Activated CD4-positive, CD25-positive, alpha-beta regulatory T cell treated with anti-CD3 and anti-CD28 coated beads, Interleukin-2, amount 50 U/mL, for 16 hours (primary cell): ENCODE results near the gene VPREB3.
A peak's percentile ranks its signal among the peaks of the same experiment; 100 is the strongest.
"Not testable (repeated sequence)": the region's sequence is repeated elsewhere in the genome, so short reads cannot be mapped to it uniquely, and the experiment has no call there.

ENCODE experiments used
- DNase-seq: peaks from one replicate; pipeline ENCODE4 v3.0.0-alpha.2; 2020; ENCODE audit warnings: low read depth, low spot score

The VPREB3 gene

GRCh38 chr22:23742505-23743264 lies 11.5 kb downstream of the VPREB3 start:
- no peak for DNase-seq

- no peak for DNase-seq
These were observed 16.5 kb downstream of the VPREB3 start for GRCh38 chr22:23737696-23738095.

DNA sequence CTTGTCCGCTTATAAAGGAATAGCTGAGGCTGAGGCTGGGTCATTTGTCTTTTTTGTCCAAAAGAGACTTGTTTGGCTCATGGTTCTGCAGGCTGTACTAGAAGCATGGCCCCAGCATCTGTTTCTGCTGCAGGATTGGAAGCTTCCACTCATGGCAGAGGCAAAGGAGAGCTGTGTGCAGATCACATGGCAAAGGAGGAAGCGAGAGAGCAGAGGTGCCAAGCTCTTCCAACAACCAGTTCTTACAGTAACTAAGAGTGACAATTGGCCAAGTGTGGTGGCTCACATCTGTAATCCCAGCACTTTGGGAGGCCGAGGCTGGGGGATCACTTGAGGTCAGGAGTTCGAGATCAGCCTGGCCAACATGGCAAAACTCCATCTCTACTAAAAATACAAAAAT lies 26.1 kb downstream of the VPREB3 start:
- not testable (repeated sequence) for DNase-seq

- no peak for DNase-seq
These were observed 31.5 kb downstream of the VPREB3 start for GRCh38 chr22:23722724-23723123.

DNA sequence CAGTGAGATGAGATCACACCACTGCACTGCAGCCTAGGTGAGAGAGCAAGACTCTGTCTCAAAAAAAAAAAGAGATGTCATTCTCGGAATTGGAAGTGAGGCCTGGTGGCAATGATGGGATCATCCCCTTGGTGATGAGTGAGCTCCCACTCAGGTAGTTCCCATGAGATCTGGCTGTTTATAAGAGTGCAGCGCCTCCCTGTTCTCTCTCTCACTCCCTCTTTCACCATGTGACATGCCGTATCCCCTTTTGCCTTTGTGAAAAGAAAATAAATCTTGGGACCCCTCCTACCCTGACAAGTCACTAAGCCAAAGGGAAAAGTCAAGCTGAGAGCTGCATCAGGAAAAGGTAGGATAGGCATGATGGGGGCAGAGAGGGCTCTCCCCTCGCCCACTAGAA lies 32.1 kb downstream of the VPREB3 start:
- no peak for DNase-seq

DNA sequence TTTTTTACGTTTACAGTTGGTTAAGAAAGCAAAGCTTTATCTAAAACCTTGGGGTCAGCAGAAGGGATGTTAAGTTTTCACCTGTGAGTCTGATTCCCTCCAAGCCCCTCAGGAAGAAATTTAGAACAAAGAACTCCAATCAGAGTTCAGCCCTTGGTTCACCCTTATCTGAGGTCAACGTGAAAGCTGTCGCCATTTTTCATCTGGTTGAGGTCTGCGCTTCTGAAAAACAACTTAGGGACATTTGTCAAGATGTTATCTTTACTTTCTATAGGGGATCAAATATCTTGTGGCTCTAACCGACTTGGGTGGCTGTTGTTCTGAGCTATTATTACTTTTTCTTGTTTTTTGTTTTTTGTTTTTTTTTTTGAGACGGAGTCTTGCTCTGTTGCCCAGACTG lies 33.4 kb downstream of the VPREB3 start:
- DNase-seq, result no peak

- DNase-seq, result no peak
These were observed 35.7 kb downstream of the VPREB3 start for GRCh38 chr22:23718371-23719165.

GRCh38 chr22:23716811-23717801 lies 37.1 kb downstream of the VPREB3 start:
- peak; percentile 61 for DNase-seq

DNA sequence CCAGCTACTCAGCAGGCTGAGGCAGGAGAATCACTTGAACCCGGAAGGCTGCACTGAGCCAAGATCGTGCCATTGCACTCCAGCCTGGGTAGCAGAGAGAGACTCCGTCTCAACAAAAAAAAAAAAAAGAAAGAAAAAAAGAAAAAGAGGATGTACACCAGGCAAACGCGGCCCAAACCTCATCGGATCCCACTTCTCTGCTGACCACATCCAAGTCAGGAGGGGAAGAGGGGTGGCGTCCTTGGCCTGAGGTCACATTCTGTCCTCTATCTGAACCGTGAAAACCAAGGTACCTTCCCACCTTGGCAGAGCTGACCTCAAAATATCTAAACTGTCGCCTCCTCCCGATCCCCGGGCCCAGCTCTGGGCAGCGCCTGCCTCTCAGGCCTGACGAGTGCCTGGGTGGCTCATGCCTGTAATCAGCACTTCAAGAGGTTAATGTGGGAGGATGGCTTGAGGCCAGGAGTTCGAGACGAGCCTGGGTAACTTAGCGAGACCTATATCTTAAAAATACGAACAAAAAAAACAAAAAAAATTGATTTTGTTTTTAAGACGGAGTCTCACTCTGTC lies 38.3 kb downstream of the VPREB3 start:
- DNase-seq, result no peak

DNA sequence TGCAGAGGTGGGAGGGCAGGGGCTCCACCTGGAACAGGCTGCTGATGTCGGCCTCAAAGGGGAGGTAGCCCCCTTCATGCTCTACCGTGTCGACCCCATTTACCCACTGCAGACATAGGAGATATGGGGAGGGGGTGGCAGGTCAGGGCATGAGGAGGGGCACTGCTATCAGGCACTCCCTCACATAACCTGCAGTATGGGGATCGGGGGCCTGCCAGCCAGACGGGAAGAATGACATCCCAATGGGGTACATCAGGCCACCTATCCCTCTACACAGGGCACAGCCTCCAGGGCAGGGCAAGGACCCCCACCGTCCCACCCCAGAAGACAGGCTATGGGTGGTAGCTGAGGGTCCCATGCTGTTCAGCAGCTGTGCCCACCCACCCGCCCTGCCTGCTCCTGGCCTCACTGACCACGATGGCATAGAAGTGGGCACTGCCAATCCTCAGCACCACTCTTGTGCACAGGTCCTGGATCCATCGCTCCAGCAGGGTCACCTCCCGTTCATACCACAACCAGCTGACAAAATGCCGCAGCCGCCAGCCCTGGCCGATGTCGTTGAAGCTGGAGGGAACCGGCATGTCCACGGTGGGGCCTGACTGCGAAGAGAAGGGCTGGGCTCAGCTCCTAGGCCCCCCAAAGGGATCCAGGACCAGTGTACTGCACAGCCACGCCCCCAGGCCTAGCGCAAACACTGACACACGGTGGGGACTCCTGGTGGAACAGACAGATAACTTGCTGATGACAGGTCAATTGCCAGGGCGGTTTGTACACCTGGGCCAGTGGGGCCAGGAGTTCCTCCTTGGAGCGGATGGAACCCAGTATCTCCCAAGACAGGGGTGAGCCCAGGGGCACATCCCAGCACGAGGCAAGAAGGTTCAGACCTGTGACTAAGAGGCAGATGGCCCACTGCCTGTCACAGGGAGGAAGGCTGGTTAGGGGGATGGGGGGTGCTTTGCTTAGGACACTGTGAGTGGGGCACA lies 39.3 kb downstream of the VPREB3 start:
- DNase-seq, result no peak

GRCh38 chr22:23713696-23714595 lies 40.3 kb downstream of the VPREB3 start:
- no peak for DNase-seq

- no peak for DNase-seq
These were observed 42.0 kb downstream of the VPREB3 start for GRCh38 chr22:23712256-23712655.

DNA sequence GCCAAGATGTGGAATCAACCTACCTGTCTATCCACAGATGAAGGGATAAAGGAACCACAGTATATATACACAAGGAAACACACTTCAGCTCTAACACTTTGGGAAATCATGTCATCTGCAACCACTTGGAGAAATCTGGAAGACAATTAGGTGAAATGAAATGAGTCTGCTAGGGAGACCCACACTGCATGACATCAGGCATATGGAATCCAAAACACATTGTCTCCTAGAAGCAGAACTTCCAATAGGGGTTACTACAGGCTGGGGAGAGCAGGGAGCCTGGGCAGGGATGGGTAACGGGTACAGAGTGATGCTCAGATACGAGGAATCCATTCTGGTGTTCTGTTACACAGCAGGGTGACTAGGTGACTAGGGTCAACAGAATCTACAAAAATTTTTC lies 45.1 kb downstream of the VPREB3 start:
- no peak for DNase-seq

DNA sequence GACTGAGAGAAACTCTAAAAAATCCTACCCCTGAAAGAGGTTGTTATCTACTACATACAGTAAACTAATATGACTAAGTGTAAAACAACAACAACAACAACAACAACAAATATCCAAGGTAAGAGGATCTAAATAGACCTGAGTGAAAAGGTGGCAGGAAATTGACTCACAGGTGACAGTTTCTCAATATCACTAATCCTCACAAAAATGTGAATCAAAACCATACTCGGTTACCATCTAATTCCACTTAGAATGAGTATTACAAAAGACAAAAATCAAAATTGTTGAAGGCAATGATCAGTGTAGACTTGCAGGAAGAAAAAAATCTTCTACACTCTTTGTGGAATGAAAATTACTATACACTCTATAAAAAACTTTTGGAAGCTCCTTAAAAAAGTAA lies 46.0 kb downstream of the VPREB3 start:
- no peak for DNase-seq

- no peak for DNase-seq
These were observed 48.9 kb downstream of the VPREB3 start for GRCh38 chr22:23705358-23705757.

DNA sequence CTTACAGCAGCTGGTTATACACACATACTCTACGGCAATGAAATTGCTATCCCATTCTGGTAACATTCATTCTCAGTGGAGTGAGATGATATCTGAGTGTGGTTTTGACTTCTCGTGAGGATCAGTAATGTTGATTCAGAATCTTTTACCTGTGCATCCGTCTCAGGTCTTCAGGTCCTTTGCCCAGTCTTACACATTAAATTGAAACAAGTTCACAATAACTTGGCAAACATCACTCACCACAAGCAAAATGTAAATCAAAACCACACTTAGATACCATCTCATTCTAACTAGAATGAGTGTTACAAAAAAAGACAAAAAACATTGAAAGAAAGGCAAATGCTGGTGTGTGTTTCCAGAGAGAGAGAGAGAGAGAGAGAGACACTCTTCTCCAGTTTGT lies 49.4 kb downstream of the VPREB3 start:
- no peak for DNase-seq

GRCh38 chr22:23704062-23704461 lies 50.2 kb downstream of the VPREB3 start:
- DNase-seq, result no peak
